Epithelial cell of proximal tubule (primary cell): ENCODE measurements around the gene ENOPH1. TPM values are rescaled to one million over a fixed set of nuclear protein-coding genes. Genes with fewer than 3 reads are reported as not detected.
A peak's percentile ranks its signal among the peaks of the same experiment; 100 is the strongest.
"Not testable (repeated sequence)": the region's sequence is repeated elsewhere in the genome, so short reads cannot be mapped to it uniquely, and the experiment has no call there.

Experiments used
- DNase-seq: peaks from one replicate; pipeline ENCODE4 v3.0.0-alpha.2; 2011; ENCODE audit warnings: low read depth
- H3K4me3 ChIP-seq: 2 replicates; pipeline ENCODE4 v1.5.1; 2011; ENCODE audit warnings: low read depth, mild to moderate bottlenecking, low read length
- total RNA-seq: library from RNA; depleted of rRNA; stranded (reverse); fragments of >200 nt; gene quantifications from 2 replicates; pipeline ENCODE4 v1.2.3, GENCODE V29; 2015
- TF ChIP-seq, protein P1 (sequence below): conservative IDR thresholded peaks from 2 replicates; pipeline ENCODE4 v1.5.1; 2012; ENCODE audit warnings: low read depth, mild to moderate bottlenecking, low read length

ENOPH1 gene
- total RNA-seq, 1 donor from 2014 or later: 53.5 TPM

DNA sequence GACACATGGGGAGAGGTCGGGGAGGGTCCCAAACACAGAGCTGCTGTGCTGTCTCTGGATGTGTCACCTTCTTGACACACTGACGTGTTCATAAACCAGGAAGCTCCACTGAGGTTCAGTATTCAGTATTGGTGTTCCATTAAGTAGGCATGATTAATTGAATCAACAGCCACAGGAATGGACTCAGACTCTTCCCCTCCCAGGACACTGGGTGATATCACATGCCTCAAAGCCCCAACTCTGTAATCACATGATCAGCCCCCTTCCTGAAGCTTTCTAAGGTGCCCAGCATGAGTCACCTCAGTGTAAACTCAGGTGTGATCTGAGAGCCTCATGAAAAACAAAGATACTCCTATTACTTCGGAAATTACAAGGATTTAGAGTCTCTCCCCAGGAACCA lies 35.5 kb upstream of the ENOPH1 start:
- H3K4me3 ChIP-seq: no peak overlapping the region
- TF ChIP-seq, protein P1, sequence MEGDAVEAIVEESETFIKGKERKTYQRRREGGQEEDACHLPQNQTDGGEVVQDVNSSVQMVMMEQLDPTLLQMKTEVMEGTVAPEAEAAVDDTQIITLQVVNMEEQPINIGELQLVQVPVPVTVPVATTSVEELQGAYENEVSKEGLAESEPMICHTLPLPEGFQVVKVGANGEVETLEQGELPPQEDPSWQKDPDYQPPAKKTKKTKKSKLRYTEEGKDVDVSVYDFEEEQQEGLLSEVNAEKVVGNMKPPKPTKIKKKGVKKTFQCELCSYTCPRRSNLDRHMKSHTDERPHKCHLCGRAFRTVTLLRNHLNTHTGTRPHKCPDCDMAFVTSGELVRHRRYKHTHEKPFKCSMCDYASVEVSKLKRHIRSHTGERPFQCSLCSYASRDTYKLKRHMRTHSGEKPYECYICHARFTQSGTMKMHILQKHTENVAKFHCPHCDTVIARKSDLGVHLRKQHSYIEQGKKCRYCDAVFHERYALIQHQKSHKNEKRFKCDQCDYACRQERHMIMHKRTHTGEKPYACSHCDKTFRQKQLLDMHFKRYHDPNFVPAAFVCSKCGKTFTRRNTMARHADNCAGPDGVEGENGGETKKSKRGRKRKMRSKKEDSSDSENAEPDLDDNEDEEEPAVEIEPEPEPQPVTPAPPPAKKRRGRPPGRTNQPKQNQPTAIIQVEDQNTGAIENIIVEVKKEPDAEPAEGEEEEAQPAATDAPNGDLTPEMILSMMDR: no peak
- DNase-seq: peak; percentile 49

DNA sequence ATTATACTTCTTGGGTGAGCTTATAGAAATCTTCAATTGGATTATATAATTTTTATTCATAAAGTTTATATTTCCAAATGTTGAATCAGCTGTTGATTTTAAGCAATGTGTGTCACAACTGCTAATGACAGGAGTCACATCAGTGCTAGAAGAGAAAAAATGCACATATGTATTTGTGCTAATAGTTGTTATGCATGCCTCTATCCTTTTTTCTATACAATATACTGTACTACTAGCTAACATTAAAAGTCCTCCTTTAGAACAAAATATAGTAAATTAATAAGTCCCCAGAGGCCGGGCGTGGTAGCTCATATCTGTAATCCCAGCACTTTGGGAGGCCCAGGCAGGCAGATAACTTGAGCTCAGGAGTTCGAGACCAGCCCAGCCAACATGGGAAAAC lies 32.9 kb upstream of the ENOPH1 start:
- TF ChIP-seq, protein P1: no peak
- no peak for DNase-seq
- H3K4me3 ChIP-seq: no peak overlapping the region

DNA sequence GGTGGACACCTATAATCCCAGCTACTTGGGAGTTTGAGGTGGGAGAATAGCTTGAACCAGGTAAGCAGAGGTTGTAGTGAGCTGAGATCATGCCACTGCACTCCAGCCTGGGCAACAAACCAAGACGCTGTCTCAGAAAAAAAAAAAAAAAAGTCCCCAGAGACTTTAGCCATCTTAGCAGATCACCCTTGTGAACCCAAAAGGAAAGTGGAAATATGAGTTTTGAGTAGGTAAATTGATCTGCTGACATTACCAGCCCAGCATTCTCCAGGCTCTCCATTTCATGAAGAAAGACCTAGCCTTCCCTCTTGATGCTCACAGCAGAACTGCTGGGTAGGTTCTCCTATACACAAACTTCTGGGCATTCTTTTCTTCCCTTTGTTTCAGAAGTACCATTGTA lies 32.1 kb upstream of the ENOPH1 start:
- no peak for DNase-seq
- TF ChIP-seq, protein P1: no peak
- no peak overlapping the region for H3K4me3 ChIP-seq

DNA sequence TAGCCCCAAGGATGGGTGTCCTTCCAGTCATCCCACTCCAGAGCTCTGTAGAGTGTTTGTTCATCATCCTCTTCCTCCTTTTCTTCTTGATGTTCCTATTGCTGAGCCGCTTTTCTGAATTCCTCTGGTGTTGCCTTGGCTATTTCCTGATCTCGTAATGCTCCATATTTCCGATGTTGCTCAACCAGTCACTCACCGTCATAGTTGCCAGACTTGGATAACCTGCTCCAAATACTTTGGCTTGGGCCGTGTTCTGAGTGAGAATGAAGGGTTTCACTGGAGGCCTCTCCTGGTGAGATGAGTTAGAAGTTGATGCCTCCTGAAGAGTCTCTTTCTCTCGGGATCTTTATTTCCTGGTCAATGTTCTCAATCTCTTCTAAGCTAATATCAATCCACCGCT lies 28.8 kb upstream of the ENOPH1 start:
- TF ChIP-seq, protein P1: no peak
- no peak for DNase-seq
- no peak overlapping the region for H3K4me3 ChIP-seq

DNA sequence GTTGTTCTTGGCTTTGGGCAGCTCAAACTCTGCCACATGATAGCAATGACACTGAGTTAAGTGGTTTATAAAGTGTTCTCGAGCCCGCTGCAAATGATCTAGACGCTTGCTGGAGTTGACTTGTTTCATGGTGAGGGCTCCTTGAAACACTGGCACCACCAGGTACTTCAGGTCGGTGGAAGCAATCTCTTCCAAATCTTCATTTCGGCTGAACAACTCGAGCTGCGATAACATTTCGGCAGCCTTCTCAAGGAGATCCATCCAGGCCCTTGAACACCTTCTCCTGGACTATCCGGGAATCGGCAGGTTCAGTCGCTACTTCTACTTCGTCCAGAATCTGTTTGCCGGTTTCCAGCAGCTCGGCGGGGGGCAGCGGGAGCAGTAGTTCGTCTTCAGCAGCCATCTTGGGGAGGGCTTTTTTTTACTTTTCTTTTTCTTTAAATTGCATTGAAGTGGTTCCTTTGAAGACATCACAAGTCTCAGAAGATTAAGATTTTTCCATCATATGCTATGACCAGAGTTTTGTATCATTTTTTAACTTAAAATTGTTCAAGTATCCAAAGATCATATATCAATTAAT lies 28.1 kb upstream of the ENOPH1 start:
- no peak for DNase-seq
- TF ChIP-seq, protein P1: no peak
- no peak overlapping the region for H3K4me3 ChIP-seq

DNA sequence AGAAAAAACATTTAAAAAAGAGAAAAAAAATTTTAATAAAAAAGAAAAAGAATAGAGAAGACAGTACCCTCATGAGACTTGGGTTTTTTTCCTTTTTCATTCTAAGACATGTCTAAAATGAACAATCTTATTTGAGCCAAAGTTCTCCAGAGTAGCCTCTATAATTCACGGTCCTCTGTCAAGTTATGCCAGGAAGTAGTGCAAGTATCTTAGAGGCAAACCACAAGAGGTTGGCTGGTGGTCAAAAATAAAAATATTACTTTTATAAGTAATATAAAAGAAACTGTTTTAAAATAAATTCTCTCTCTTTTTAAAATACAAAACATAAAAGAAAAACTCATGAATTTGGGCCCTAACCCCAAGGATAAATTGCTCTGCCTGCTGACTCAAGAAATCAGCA lies 26.7 kb upstream of the ENOPH1 start:
- H3K4me3 ChIP-seq: no peak overlapping the region
- no peak for DNase-seq
- TF ChIP-seq, protein P1: no peak

DNA sequence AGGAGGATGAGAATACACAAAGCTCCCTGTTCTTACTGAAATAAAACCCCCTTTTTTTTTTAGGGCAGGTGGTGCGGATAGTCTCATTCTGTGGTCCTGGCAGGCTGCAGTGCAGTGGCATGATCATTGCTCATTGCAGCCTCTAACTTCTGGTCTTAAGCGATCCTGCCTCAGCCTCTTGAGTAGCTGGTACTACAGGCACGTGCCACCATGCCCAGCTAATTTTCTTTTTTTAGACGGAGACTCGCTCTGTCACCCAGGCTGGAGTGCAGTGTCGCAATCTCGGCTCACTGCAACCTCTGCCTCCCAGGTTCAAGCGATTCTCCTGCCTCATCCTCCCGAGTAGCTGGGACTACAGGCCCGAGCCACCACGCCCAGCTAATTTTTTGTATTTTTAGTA lies 15.3 kb upstream of the ENOPH1 start:
- H3K4me3 ChIP-seq, DNase-seq: not testable (repeated sequence)

DNA sequence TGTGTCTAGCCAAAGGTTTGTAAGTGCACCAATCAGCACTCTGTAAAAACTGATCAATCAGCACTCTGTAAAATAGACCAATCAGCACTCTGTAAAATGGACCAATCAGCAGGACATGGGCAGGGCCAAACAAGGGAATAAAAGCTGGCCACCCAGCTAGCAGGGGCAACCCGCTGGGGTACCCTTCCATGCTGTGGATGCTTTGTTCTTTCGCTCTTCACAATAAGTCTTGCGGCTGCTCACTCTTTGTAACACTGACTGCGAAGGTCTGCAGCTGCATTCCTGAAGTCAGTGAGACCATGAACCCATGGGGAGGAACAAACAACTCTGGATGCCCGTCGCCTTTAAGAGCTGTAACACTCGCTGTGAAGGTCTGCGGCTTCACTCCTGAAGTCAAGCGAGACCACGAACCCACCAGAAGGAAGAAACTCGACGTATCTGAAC lies 14.4 kb upstream of the ENOPH1 start:
- TF ChIP-seq, protein P1: no peak
- H3K4me3 ChIP-seq: no peak overlapping the region
- no peak for DNase-seq
